MG63 (cell line): ENCODE data around the gene CYP20A1. TPM values are rescaled to one million over a fixed set of nuclear protein-coding genes. Genes with fewer than 3 reads are reported as not detected.
"Not testable (repeated sequence)": the region's sequence is repeated elsewhere in the genome, so short reads cannot be mapped to it uniquely, and the experiment has no call there.

Experiments
- DNase-seq: peaks from one replicate; pipeline ENCODE4 v3.0.0-alpha.2; 2020
- H3K27me3 ChIP-seq: fragments of 250-450 bp; sonication (Bioruptor Pico); 2 replicates; pipeline ENCODE4 v1.5.1; 2020; ENCODE audit warnings: mild to moderate bottlenecking, moderate library complexity
- H3K36me3 ChIP-seq: fragments of 250-450 bp; sonication (Bioruptor Pico); 2 replicates; pipeline ENCODE4 v1.5.1; 2020; ENCODE audit warnings: mild to moderate bottlenecking, moderate library complexity
- H3K4me3 ChIP-seq: fragments of 250-450 bp; sonication (Bioruptor Pico); 2 replicates; pipeline ENCODE4 v1.5.1; 2020; ENCODE audit warnings: mild to moderate bottlenecking, moderate library complexity
- H3K9me3 ChIP-seq: fragments of 250-450 bp; sonication (Bioruptor Pico); 2 replicates; pipeline ENCODE4 v1.5.1; 2020; ENCODE audit warnings: mild to moderate bottlenecking, moderate library complexity
- total RNA-seq: library from RNA; depleted of rRNA; stranded (reverse); fragments of >200 nt; shearing (Covaris generic); gene quantifications from 2 replicates; pipeline ENCODE4 v1.2.3, GENCODE V29; 2014; ENCODE audit warnings: low replicate concordance; rRNA removed

Gene CYP20A1
- total RNA-seq, 1 experiment from 2014 or later: 17.6 TPM

GRCh38 chr2:203340791-203341487 lies 102.1 kb downstream of the CYP20A1 start:
- H3K27me3 ChIP-seq: no peaks in the 10 kb centered on the region
- DNase-seq: peak; percentile 61
- H3K36me3 ChIP-seq: peaks cover 50% of the 10 kb centered on the region
- no peak overlapping the region for H3K4me3 ChIP-seq
- H3K9me3 ChIP-seq: no peaks in the 10 kb centered on the region

- H3K27me3 ChIP-seq: no peaks in the 10 kb centered on the region
- no peak overlapping the region for H3K4me3 ChIP-seq
- H3K9me3 ChIP-seq: no peaks in the 10 kb centered on the region
- H3K36me3 ChIP-seq: peaks cover 48% of the 10 kb centered on the region
- no peak for DNase-seq
These were observed 103.0 kb downstream of the CYP20A1 start for GRCh38 chr2:203341741-203342310.

- H3K4me3 ChIP-seq, H3K27me3 ChIP-seq, DNase-seq, H3K9me3 ChIP-seq: not testable (repeated sequence)
- peaks cover 42% of the 10 kb centered on the region for H3K36me3 ChIP-seq
These were observed 103.6 kb downstream of the CYP20A1 start for GRCh38 chr2:203342374-203342773.

- no peak overlapping the region for H3K4me3 ChIP-seq
- H3K36me3 ChIP-seq: peaks cover 57% of the 10 kb centered on the region
- no peak for DNase-seq
- no peaks in the 10 kb centered on the region for H3K9me3 ChIP-seq
- H3K27me3 ChIP-seq: no peaks in the 10 kb centered on the region
These were observed 105.8 kb downstream of the CYP20A1 start for GRCh38 chr2:203344667-203345066.

GRCh38 chr2:203346612-203347011 lies 107.8 kb downstream of the CYP20A1 start:
- Histone ChIP-seq H3K27me3 (no peaks in the 10 kb centered on the region), H3K4me3 (no peak overlapping the region), H3K9me3 (no peaks in the 10 kb centered on the region), H3K36me3 (peaks cover 53% of the 10 kb centered on the region)
- DNase-seq: no peak

GRCh38 chr2:203347375-203347774 lies 108.6 kb downstream of the CYP20A1 start:
- Histone ChIP-seq H3K4me3 (no peak overlapping the region), H3K36me3 (peaks cover 57% of the 10 kb centered on the region), H3K27me3 (no peaks in the 10 kb centered on the region), H3K9me3 (no peaks in the 10 kb centered on the region)
- DNase-seq: no peak

- Histone ChIP-seq H3K27me3 (no peaks in the 10 kb centered on the region), H3K36me3 (peaks cover 43% of the 10 kb centered on the region), H3K9me3 (no peaks in the 10 kb centered on the region), H3K4me3 (no peak overlapping the region)
- no peak for DNase-seq
These were observed 113.9 kb downstream of the CYP20A1 start for GRCh38 chr2:203352604-203353255.

- H3K27me3 ChIP-seq: no peaks in the 10 kb centered on the region
- H3K36me3 ChIP-seq: peaks cover 32% of the 10 kb centered on the region
- no peaks in the 10 kb centered on the region; the same call in 1 of the 2 replicates for H3K9me3 ChIP-seq
- H3K4me3 ChIP-seq: no peak overlapping the region
- no peak for DNase-seq
These were observed 116.1 kb downstream of the CYP20A1 start for GRCh38 chr2:203354966-203355365.

Other genes with a start within 250 kb of the CYP20A1 start
- gene NBEAL1, start 224.1 kb upstream of the CYP20A1 start, total RNA-seq: 4.1 and 6.5 TPM in 2 replicates
- 22.1 and 33.6 TPM in 2 replicates for gene ABI2, start 89.4 kb downstream of the CYP20A1 start, total RNA-seq